H9 (cell line): ENCODE results near the gene NTSR2. TPM values are rescaled to one million over a fixed set of nuclear protein-coding genes. Genes with fewer than 3 reads are reported as not detected.

Source experiments
- DNase-seq: peaks from one replicate; pipeline ENCODE4 v3.0.0-alpha.2; 2017
- H2AFZ ChIP-seq: one replicate; pipeline ENCODE4 v1.6.1; 2013; ENCODE audit warnings: mild to moderate bottlenecking, low read length, control low read depth, moderate library complexity
- H2AK5ac ChIP-seq: 2 replicates; pipeline ENCODE4 v1.6.1; 2013; ENCODE audit warnings: low read length, control low read depth, mixed read lengths; ENCODE audit not compliant: insufficient read length
- H2BK120ac ChIP-seq: one replicate; pipeline ENCODE4 v1.6.1; 2013; ENCODE audit warnings: low read depth, mild to moderate bottlenecking, low read length, control low read depth, inconsistent platforms; ENCODE audit not compliant: poor library complexity, severe bottlenecking
- H2BK12ac ChIP-seq: 2 replicates; pipeline ENCODE4 v1.6.1; 2013; ENCODE audit warnings: low read length, control low read depth, mixed read lengths, low read depth; ENCODE audit not compliant: insufficient read length
- H2BK15ac ChIP-seq: 2 replicates; pipeline ENCODE4 v1.6.1; 2013; ENCODE audit warnings: low read depth, low read length, control low read depth
- H2BK20ac ChIP-seq: one replicate; pipeline ENCODE4 v1.6.1; 2013; ENCODE audit warnings: low read depth, mild to moderate bottlenecking, low read length, control low read depth, inconsistent platforms; ENCODE audit not compliant: poor library complexity, severe bottlenecking
- H2BK5ac ChIP-seq: 2 replicates; pipeline ENCODE4 v1.6.1; 2013; ENCODE audit warnings: low read length, control low read depth, mixed read lengths; ENCODE audit not compliant: insufficient read length
- H3K14ac ChIP-seq: 2 replicates; pipeline ENCODE4 v1.6.1; 2013; ENCODE audit warnings: low read length, control low read depth; ENCODE audit not compliant: insufficient read depth
- H3K18ac ChIP-seq: 2 replicates; pipeline ENCODE4 v1.6.1; 2013; ENCODE audit warnings: low read depth, mild to moderate bottlenecking, mixed read lengths, low read length, control low read depth; ENCODE audit not compliant: insufficient read length
- H3K23ac ChIP-seq: 2 replicates; pipeline ENCODE4 v1.6.1; 2013; ENCODE audit warnings: low read length, control low read depth, mixed read lengths, low read depth; ENCODE audit not compliant: insufficient read length
- H3K23me2 ChIP-seq: 2 replicates; pipeline ENCODE4 v1.6.1; 2013; ENCODE audit warnings: low read depth, mild to moderate bottlenecking, mixed read lengths, low read length, control low read depth; ENCODE audit not compliant: insufficient read length, poor library complexity, severe bottlenecking
- H3K27ac ChIP-seq: 2 replicates; pipeline ENCODE4 v1.5.1; 2013; ENCODE audit warnings: low read length, control low read depth, mixed read lengths, low read depth; ENCODE audit not compliant: insufficient read length
- H3K27me3 ChIP-seq: 2 replicates; pipeline ENCODE4 v1.6.1; 2013; ENCODE audit warnings: low read length, control low read depth, inconsistent platforms; ENCODE audit not compliant: insufficient read depth
- H3K4ac ChIP-seq: 2 replicates; pipeline ENCODE4 v1.6.1; 2013; ENCODE audit warnings: low read depth, mild to moderate bottlenecking, control low read depth, inconsistent platforms, low read length, moderate library complexity
- H3K4me1 ChIP-seq: 2 replicates; pipeline ENCODE4 v1.6.1; 2013; ENCODE audit warnings: low read length, control low read depth, inconsistent platforms; ENCODE audit not compliant: insufficient read depth
- H3K4me2 ChIP-seq: 2 replicates; pipeline ENCODE4 v1.6.1; 2013; ENCODE audit warnings: low read length, control low read depth, mixed read lengths; ENCODE audit not compliant: insufficient read length, insufficient read depth
- H3K56ac ChIP-seq: 2 replicates; pipeline ENCODE4 v1.6.1; 2013; ENCODE audit warnings: low read depth, mild to moderate bottlenecking, mixed read lengths, low read length, control low read depth; ENCODE audit not compliant: insufficient read length
- H3K79me1 ChIP-seq: 2 replicates; pipeline ENCODE4 v1.6.1; 2013; ENCODE audit warnings: low read depth, mild to moderate bottlenecking, moderate library complexity, low read length, control low read depth, inconsistent platforms; ENCODE audit not compliant: insufficient read depth, poor library complexity, severe bottlenecking
- H3K79me2 ChIP-seq: 2 replicates; pipeline ENCODE4 v1.6.1; 2013; ENCODE audit warnings: low read length, control low read depth, inconsistent platforms; ENCODE audit not compliant: insufficient read depth
- H3K9ac ChIP-seq: 2 replicates; pipeline ENCODE4 v1.6.1; 2013; ENCODE audit warnings: low read length, control low read depth, mixed read lengths; ENCODE audit not compliant: insufficient read length; ENCODE audit errors: extremely low read depth
- H3K9me3 ChIP-seq: one replicate; pipeline ENCODE4 v1.6.1; 2013; ENCODE audit warnings: low read depth, low read length, inconsistent platforms; ENCODE audit not compliant: control insufficient read depth
- H3T11ph ChIP-seq: one replicate; pipeline ENCODE4 v1.6.1; 2013; ENCODE audit warnings: mild to moderate bottlenecking, low read length, control low read depth, inconsistent platforms
- H4K20me1 ChIP-seq: one replicate; pipeline ENCODE4 v1.6.1; 2013; ENCODE audit not compliant: control insufficient read depth, insufficient read length, insufficient read depth
- H4K5ac ChIP-seq: 2 replicates; pipeline ENCODE4 v1.6.1; 2013; ENCODE audit warnings: low read depth, mild to moderate bottlenecking, mixed read lengths, low read length, control low read depth; ENCODE audit not compliant: insufficient read length
- H4K8ac ChIP-seq: replicated peaks from 2 replicates; pipeline ENCODE4 v1.6.1; 2013; ENCODE audit warnings: low read length, control low read depth, mixed read lengths, low read depth; ENCODE audit not compliant: insufficient read length
- H4K91ac ChIP-seq: 2 replicates; pipeline ENCODE4 v1.6.1; 2013; ENCODE audit warnings: low read depth, mild to moderate bottlenecking, moderate library complexity, mixed read lengths, low read length, control low read depth; ENCODE audit not compliant: insufficient read length
- H3K27ac Mint-ChIP-seq, 3 experiments: 2 replicates in 2 of 3; 3 replicates in 1 of 3; pipeline ENCODE4 v1.8.0; 2020 to 2021; ENCODE audit warnings: mixed read lengths in 3 of 3, mild to moderate bottlenecking in 1 of 3, moderate library complexity in 1 of 3
- H3K27me3 Mint-ChIP-seq: 2 replicates; pipeline ENCODE4 v1.8.0; 2021; ENCODE audit warnings: low read depth, mild to moderate bottlenecking, moderate library complexity, mixed read lengths
- H3K36me3 Mint-ChIP-seq, 3 experiments: 2 replicates in 2 of 3; 3 replicates in 1 of 3; pipeline ENCODE4 v1.8.0; 2020 to 2021; ENCODE audit warnings: low read depth in 3 of 3, mixed read lengths in 3 of 3; ENCODE audit not compliant: insufficient read depth in 1 of 3
- H3K4me1 Mint-ChIP-seq, 2 experiments: 2 replicates each; pipeline ENCODE4 v1.8.0; 2020; ENCODE audit warnings: mixed read lengths in 2 of 2
- H3K4me3 Mint-ChIP-seq, 2 experiments: 2 replicates in 1 of 2; 3 replicates in 1 of 2; pipeline ENCODE4 v1.8.0; 2020 to 2021; ENCODE audit warnings: mild to moderate bottlenecking in 2 of 2, mixed read lengths in 2 of 2, moderate library complexity in 1 of 2
- H3K9me3 Mint-ChIP-seq, 2 experiments: 2 replicates in 1 of 2; 3 replicates in 1 of 2; pipeline ENCODE4 v1.8.0; 2020; ENCODE audit warnings: mild to moderate bottlenecking in 2 of 2, mixed read lengths in 2 of 2, moderate library complexity in 1 of 2
- WGBS: extraction: QIAGEN DNeasy Blood & Tissue Kit; methylation state at CpG from one replicate; pipeline ENCODE4 v1.1.7; 2013; ENCODE audit warnings: missing lambda C conversion rate, low lambda C conversion rate, mixed read lengths; ENCODE audit not compliant: insufficient read length; ENCODE audit errors: extremely low coverage; 5-methylcytosine and 5-hydroxymethylcytosine counted together
- total RNA-seq: library from RNA; stranded (reverse); gene quantifications from 2 replicates; pipeline ENCODE4 v1.2.1, GENCODE V29; 2021
- TF ChIP-seq, protein P1 (sequence below): fragments of 200-600 bp; sonication (generic); conservative IDR thresholded peaks from 3 replicates; pipeline ENCODE4 v1.8.0; 2021; ENCODE audit warnings: antibody characterized with exemption, mild to moderate bottlenecking

The NTSR2 gene
- total RNA-seq, 1 experiment from 2014 or later = not detected

DNA sequence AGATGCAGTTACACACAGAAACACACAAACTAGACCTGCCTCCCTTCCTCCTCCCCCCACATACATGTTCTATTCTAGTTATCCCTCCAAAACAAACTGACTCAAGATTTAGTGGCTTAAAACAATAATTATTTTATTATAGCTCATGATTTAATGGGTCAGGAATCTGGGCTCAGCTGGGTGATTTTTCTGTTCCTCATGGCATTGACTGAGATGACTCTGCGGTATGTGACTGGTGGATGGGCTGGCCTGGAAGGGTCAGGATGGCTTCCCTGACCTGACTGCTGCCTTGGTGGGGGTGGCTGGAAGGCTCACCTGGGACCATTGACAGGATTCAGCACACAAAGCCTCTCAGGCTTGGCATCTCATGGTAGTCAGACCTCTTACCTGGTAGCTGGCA is 33.7 kb upstream of the NTSR2 start:
- no peak overlapping the region for H4K5ac ChIP-seq
- DNase-seq = no peak
- no peaks in the 10 kb centered on the region for H4K20me1 ChIP-seq
- no peak overlapping the region for H4K91ac ChIP-seq
- H3K4me2 ChIP-seq = no peak overlapping the region
- H2BK20ac ChIP-seq = no peak overlapping the region
- TF ChIP-seq, protein P1, sequence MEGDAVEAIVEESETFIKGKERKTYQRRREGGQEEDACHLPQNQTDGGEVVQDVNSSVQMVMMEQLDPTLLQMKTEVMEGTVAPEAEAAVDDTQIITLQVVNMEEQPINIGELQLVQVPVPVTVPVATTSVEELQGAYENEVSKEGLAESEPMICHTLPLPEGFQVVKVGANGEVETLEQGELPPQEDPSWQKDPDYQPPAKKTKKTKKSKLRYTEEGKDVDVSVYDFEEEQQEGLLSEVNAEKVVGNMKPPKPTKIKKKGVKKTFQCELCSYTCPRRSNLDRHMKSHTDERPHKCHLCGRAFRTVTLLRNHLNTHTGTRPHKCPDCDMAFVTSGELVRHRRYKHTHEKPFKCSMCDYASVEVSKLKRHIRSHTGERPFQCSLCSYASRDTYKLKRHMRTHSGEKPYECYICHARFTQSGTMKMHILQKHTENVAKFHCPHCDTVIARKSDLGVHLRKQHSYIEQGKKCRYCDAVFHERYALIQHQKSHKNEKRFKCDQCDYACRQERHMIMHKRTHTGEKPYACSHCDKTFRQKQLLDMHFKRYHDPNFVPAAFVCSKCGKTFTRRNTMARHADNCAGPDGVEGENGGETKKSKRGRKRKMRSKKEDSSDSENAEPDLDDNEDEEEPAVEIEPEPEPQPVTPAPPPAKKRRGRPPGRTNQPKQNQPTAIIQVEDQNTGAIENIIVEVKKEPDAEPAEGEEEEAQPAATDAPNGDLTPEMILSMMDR = no peak
- H2BK12ac ChIP-seq = no peak overlapping the region
- no peaks in the 10 kb centered on the region for H3K4me1 ChIP-seq
- H3K9ac ChIP-seq = no peak overlapping the region
- no peak overlapping the region for H3K23ac ChIP-seq
- no peak overlapping the region for H2AFZ ChIP-seq
- H2BK15ac ChIP-seq = no peak overlapping the region
- H3K27ac ChIP-seq = no peak overlapping the region
- no peak overlapping the region for H3K14ac ChIP-seq
- H3K27me3 Mint-ChIP-seq = peaks cover 7% of the 10 kb centered on the region
- H3K23me2 ChIP-seq = no peaks in the 10 kb centered on the region
- H3K27ac Mint-ChIP-seq = no peak overlapping the region; a peak in 1 of 7 replicates
- H3K4ac ChIP-seq = no peak overlapping the region
- H3K79me2 ChIP-seq = no peaks in the 10 kb centered on the region
- no CpG with 5 or more reads among the region's 1 CpG for WGBS
- peaks cover 5 to 9% of the 10 kb centered on the region in 2 experiments for H3K9me3 Mint-ChIP-seq
- H3K36me3 Mint-ChIP-seq = peaks cover 0 to 5% (median 4%) of the 10 kb centered on the region in 3 experiments; a peak in 5 of 7 replicates
- H3K56ac ChIP-seq = no peak overlapping the region
- no peak overlapping the region for H3T11ph ChIP-seq
- H3K4me3 Mint-ChIP-seq = no peak overlapping the region
- no peaks in the 10 kb centered on the region for H3K79me1 ChIP-seq
- no peaks in the 10 kb centered on the region for H3K27me3 ChIP-seq
- no peak overlapping the region for H2AK5ac ChIP-seq
- no peaks in the 10 kb centered on the region for H3K4me1 Mint-ChIP-seq
- no peak overlapping the region for H2BK5ac ChIP-seq
- no peaks in the 10 kb centered on the region for H3K9me3 ChIP-seq
- no peak overlapping the region for H3K18ac ChIP-seq
- no peak overlapping the region for H2BK120ac ChIP-seq
- no peak overlapping the region for H4K8ac ChIP-seq
